Activated naive CD4-positive, alpha-beta T cell treated with anti-CD3 and anti-CD28 coated beads for 36 hours (primary cell): Measurements from ENCODE around the gene TAPT1. TPM values are rescaled to one million over a fixed set of nuclear protein-coding genes. Genes with fewer than 3 reads are reported as not detected.

Experiments
- CTCF ChIA-PET: fragments of 350-600 bp; sonication (Branson Sonifier 250); formaldehyde crosslinking; loops from one replicate; lab custom pipeline; 2021; ENCODE audit warnings: antibody characterized with exemption; lab: Charles Lee
- DNase-seq: peaks from one replicate; pipeline ENCODE4 v3.0.0-alpha.2; 2020
- H3K27ac Mint-ChIP-seq: one replicate; pipeline ENCODE4 v1.8.0; 2021; ENCODE audit warnings: mild to moderate bottlenecking, mixed read lengths
- H3K27me3 Mint-ChIP-seq: one replicate; pipeline ENCODE4 v1.8.0; 2021; ENCODE audit warnings: low read depth, mixed read lengths
- H3K36me3 Mint-ChIP-seq: one replicate; pipeline ENCODE4 v1.8.0; 2021; ENCODE audit warnings: low read depth, mixed read lengths
- H3K4me1 Mint-ChIP-seq: one replicate; pipeline ENCODE4 v1.8.0; 2021; ENCODE audit warnings: low read depth, mixed read lengths
- H3K4me3 Mint-ChIP-seq: one replicate; pipeline ENCODE4 v1.8.0; 2021; ENCODE audit warnings: mild to moderate bottlenecking, moderate library complexity, mixed read lengths
- H3K9me3 Mint-ChIP-seq: one replicate; pipeline ENCODE4 v1.8.0; 2021; ENCODE audit warnings: mixed read lengths
- intact Hi-C: fragments of 100-400 bp; cut with micrococcal nuclease; formaldehyde crosslinking; loops from one replicate; pipeline ENCODE4 v1.15.1; 2023
- total RNA-seq, 2 experiments: library from RNA; stranded (reverse); gene quantifications; one replicate each; pipeline ENCODE4 v1.2.3, GENCODE V29; 2021

Gene TAPT1
- total RNA-seq, 2 experiments from 2014 or later, result 48.6 to 48.9 TPM

GRCh38 chr4:16243285-16243684, 17.0 kb upstream of the TAPT1 start:
- intact Hi-C loops, result no loop called here
- no peaks in the 10 kb centered on the region for H3K9me3 Mint-ChIP-seq
- CTCF ChIA-PET, result interaction anchor here (1.4 kb wide), 1 partner anchor 38 kb away, joined by 6 read pairs; no protein-coding TSS in a partner anchor
- DNase-seq, result no peak
- H3K4me3 Mint-ChIP-seq, result no peak overlapping the region
- H3K4me1 Mint-ChIP-seq, result no peaks in the 10 kb centered on the region
- H3K27ac Mint-ChIP-seq, result no peak overlapping the region
- H3K36me3 Mint-ChIP-seq, result peaks cover 11% of the 10 kb centered on the region
- peaks cover 3% of the 10 kb centered on the region for H3K27me3 Mint-ChIP-seq

- CTCF ChIA-PET, result no interaction called here
- no peaks in the 10 kb centered on the region for H3K9me3 Mint-ChIP-seq
- H3K27ac Mint-ChIP-seq, result no peak overlapping the region
- intact Hi-C loops, result no loop called here
- H3K4me1 Mint-ChIP-seq, result no peaks in the 10 kb centered on the region
- H3K36me3 Mint-ChIP-seq, result peaks cover 5% of the 10 kb centered on the region
- H3K4me3 Mint-ChIP-seq, result no peak overlapping the region
- H3K27me3 Mint-ChIP-seq, result peaks cover 3% of the 10 kb centered on the region
- no peak for DNase-seq
Observed at GRCh38 chr4:16240300-16240699, 14.0 kb upstream of the TAPT1 start.

DNA sequence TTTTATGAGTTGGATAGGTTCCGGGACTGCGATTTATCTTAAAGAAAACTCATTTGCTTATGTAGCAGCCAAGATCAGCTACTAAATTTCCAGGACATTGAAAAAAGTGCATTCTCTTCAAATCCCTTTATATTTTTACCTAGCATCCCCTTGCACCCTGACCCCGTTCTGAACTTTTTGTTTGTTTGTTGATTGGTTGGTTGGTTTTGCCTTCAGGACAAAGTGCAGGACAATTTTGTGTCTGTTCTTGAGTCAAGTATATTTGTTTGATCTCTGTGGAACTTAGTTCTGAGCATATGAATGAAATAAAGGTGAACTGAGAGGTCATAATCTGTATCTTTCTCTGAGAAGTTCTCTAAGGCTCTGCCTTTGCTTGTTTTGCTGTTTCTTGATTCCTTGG, 12.8 kb upstream of the TAPT1 start:
- H3K27me3 Mint-ChIP-seq, result peaks cover 3% of the 10 kb centered on the region
- no peak overlapping the region for H3K4me3 Mint-ChIP-seq
- CTCF ChIA-PET, result no interaction called here
- H3K9me3 Mint-ChIP-seq, result no peaks in the 10 kb centered on the region
- no peaks in the 10 kb centered on the region for H3K4me1 Mint-ChIP-seq
- DNase-seq, result no peak
- intact Hi-C loops, result no loop called here
- H3K36me3 Mint-ChIP-seq, result peaks cover 5% of the 10 kb centered on the region
- H3K27ac Mint-ChIP-seq, result no peak overlapping the region

DNA sequence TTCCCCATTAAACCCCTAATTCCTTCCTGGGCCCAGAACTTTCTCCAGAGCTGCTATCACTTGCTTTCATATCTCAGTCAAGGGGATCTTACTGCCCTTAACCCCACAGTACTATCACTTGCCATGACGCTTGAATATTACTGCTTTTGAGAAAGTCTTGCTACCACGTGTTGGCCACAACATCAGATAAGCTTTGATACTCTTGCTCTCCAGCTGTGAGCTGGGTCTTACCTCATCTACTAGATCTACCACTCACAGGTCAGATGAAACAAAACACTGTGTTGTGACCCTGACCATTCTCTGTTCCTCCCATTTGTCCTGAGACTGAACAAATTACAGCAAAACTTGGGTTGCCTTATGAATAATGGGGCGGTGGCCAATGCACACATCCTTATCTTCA, 12.1 kb upstream of the TAPT1 start:
- H3K4me1 Mint-ChIP-seq, result no peaks in the 10 kb centered on the region
- CTCF ChIA-PET, result no interaction called here
- intact Hi-C loops, result no loop called here
- no peak overlapping the region for H3K4me3 Mint-ChIP-seq
- H3K27ac Mint-ChIP-seq, result no peak overlapping the region
- no peak for DNase-seq
- no peaks in the 10 kb centered on the region for H3K9me3 Mint-ChIP-seq
- H3K27me3 Mint-ChIP-seq, result peaks cover 3% of the 10 kb centered on the region
- H3K36me3 Mint-ChIP-seq, result peaks cover 5% of the 10 kb centered on the region

GRCh38 chr4:16237715-16238114, 11.4 kb upstream of the TAPT1 start:
- no peaks in the 10 kb centered on the region for H3K4me1 Mint-ChIP-seq
- peaks cover 3% of the 10 kb centered on the region for H3K27me3 Mint-ChIP-seq
- H3K36me3 Mint-ChIP-seq, result no peaks in the 10 kb centered on the region
- CTCF ChIA-PET, result no interaction called here
- H3K9me3 Mint-ChIP-seq, result no peaks in the 10 kb centered on the region
- no peak for DNase-seq
- intact Hi-C loops, result no loop called here
- H3K4me3 Mint-ChIP-seq, result no peak overlapping the region
- H3K27ac Mint-ChIP-seq, result no peak overlapping the region

GRCh38 chr4:16236402-16237023, 10.2 kb upstream of the TAPT1 start:
- Mint-ChIP-seq H3K36me3 (no peaks in the 10 kb centered on the region), H3K27me3 (peaks cover 3% of the 10 kb centered on the region), H3K4me1 (peaks cover 10% of the 10 kb centered on the region), H3K27ac (no peak overlapping the region), H3K4me3 (no peak overlapping the region), H3K9me3 (no peaks in the 10 kb centered on the region)
- CTCF ChIA-PET, result interaction anchor here (0.9 to 1.5 kb wide), 3 partner anchors 22 to 356 kb away, joined by 3 to 6 read pairs (median 3); no protein-coding TSS in a partner anchor
- intact Hi-C loops, result no loop called here
- DNase-seq, result no peak

DNA sequence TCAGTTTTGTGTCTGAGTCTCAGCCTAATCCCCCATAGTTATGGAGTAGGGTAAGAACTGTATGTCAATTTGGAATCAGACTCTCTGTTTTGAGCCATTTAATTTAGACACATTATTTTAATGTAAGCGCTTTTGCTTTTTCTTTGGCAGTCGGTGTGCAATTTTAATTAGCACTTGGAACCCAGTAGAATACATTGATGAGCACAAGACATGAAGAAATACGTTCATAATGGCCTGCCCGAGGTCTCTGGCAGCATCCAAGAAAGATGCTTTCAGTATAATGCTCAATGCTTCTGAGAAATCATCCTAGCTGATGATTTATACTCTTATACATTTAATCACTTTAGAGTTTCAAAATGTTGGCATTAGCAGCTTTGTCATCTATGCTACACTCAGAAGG, 8.9 kb upstream of the TAPT1 start:
- intact Hi-C loops, result no loop called here

GRCh38 chr4:16233569-16234177, 7.4 kb upstream of the TAPT1 start:
- H3K4me1 Mint-ChIP-seq, result peaks cover 29% of the 10 kb centered on the region
- H3K9me3 Mint-ChIP-seq, result no peaks in the 10 kb centered on the region
- no peak overlapping the region for H3K4me3 Mint-ChIP-seq
- intact Hi-C loops, result no loop called here
- no peak for DNase-seq
- H3K27me3 Mint-ChIP-seq, result no peaks in the 10 kb centered on the region
- H3K27ac Mint-ChIP-seq, result no peak overlapping the region
- no peaks in the 10 kb centered on the region for H3K36me3 Mint-ChIP-seq
- CTCF ChIA-PET, result interaction anchor here (0.8 to 1.5 kb wide), 2 partner anchors 28 to 98 kb away, joined by 3 read pairs; no protein-coding TSS in a partner anchor

More for the DNA sequence above, 8.9 kb upstream of the TAPT1 start:
- H3K27ac Mint-ChIP-seq, result no peak overlapping the region
- no peaks in the 10 kb centered on the region for H3K9me3 Mint-ChIP-seq
- H3K36me3 Mint-ChIP-seq, result no peaks in the 10 kb centered on the region
- peaks cover 3% of the 10 kb centered on the region for H3K27me3 Mint-ChIP-seq
- H3K4me1 Mint-ChIP-seq, result peaks cover 22% of the 10 kb centered on the region
- CTCF ChIA-PET, result interaction anchor here (1.1 to 1.5 kb wide), 3 partner anchors 24 to 30 kb away, joined by 3 to 6 read pairs (median 6); no protein-coding TSS in a partner anchor
- DNase-seq, result no peak
- no peak overlapping the region for H3K4me3 Mint-ChIP-seq

GRCh38 chr4:16231570-16232245, 5.4 kb upstream of the TAPT1 start:
- Mint-ChIP-seq H3K9me3 (no peaks in the 10 kb centered on the region), H3K27ac (peak overlapping the region; percentile 50), H3K27me3 (no peaks in the 10 kb centered on the region), H3K36me3 (no peaks in the 10 kb centered on the region), H3K4me3 (peak overlapping the region; percentile 25), H3K4me1 (peaks cover 39% of the 10 kb centered on the region)
- CTCF ChIA-PET, result interaction anchor here (0.6 kb wide), 1 partner anchor 453 kb away, joined by 3 read pairs; no protein-coding TSS in a partner anchor
- DNase-seq, result no peak
- intact Hi-C loops, result no loop called here

GRCh38 chr4:16230308-16230707, 4.0 kb upstream of the TAPT1 start:
- peaks cover 39% of the 10 kb centered on the region for H3K4me1 Mint-ChIP-seq
- DNase-seq, result no peak
- intact Hi-C loops, result no loop called here
- H3K4me3 Mint-ChIP-seq, result no peak overlapping the region
- H3K9me3 Mint-ChIP-seq, result no peaks in the 10 kb centered on the region
- CTCF ChIA-PET, result no interaction called here
- H3K27me3 Mint-ChIP-seq, result no peaks in the 10 kb centered on the region
- H3K36me3 Mint-ChIP-seq, result no peaks in the 10 kb centered on the region
- H3K27ac Mint-ChIP-seq, result no peak overlapping the region

DNA sequence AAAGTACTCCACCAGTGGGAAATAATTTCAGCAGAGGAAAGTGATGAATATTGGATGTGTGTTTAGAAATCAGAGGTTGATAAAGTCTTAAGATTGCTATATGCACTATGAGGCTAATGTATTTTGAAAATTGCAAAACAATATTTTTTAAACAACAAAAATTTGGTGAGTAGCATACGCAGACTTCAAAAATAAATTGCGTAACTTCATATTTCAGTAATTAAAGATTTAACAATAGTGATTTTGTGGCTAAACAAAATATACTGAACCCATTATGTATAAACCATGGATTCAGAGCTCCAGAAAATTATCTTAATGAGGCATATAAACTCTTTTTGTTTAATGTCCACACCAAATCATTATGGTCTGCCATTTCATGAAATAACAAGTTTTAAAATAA, 3.3 kb upstream of the TAPT1 start:
- DNase-seq, result no peak
- H3K4me3 Mint-ChIP-seq, result no peak overlapping the region
- H3K27me3 Mint-ChIP-seq, result no peaks in the 10 kb centered on the region
- H3K27ac Mint-ChIP-seq, result no peak overlapping the region
- H3K9me3 Mint-ChIP-seq, result no peaks in the 10 kb centered on the region
- CTCF ChIA-PET, result no interaction called here
- intact Hi-C loops, result loop anchor here (5.0 to 10.0 kb wide), 7 partner anchors 432 to 1793 kb away; partner anchors contain the start of genes CPEB2, DCAF16, LCORL and MED28
- peaks cover 41% of the 10 kb centered on the region for H3K4me1 Mint-ChIP-seq
- H3K36me3 Mint-ChIP-seq, result no peaks in the 10 kb centered on the region

DNA sequence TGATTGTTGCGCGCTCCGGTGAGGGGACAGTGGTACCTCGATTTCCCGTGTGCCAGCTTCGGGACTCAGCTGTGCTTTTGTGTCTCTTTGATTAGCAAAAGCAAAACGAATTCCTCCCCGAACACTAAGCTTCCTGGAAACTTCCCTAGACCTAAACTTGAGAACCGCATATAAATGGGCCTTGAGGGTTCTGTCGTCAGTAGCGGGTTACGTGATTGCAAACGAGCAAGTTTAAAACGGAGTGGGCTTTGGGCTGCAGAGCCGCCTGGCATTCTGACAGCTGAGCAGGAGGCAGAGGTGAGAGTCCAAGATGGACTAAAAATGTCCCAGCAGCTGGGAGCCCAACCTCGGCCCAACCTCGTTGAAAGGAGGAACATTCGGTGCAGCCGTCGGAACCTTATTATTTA, 1.2 kb upstream of the TAPT1 start:
- Mint-ChIP-seq H3K36me3 (peaks cover 2% of the 10 kb centered on the region), H3K9me3 (no peaks in the 10 kb centered on the region), H3K27ac (peak overlapping the region; percentile 98), H3K4me3 (peak overlapping the region; percentile 91), H3K27me3 (no peaks in the 10 kb centered on the region), H3K4me1 (peaks cover 61% of the 10 kb centered on the region)
- peak; percentile 21 for DNase-seq
- CTCF ChIA-PET, result interaction anchor here (1.0 to 1.8 kb wide), 4 partner anchors 12 to 37 kb away, joined by 4 to 12 read pairs (median 4); no protein-coding TSS in a partner anchor
- intact Hi-C loops, result loop anchor here (2.0 to 10.0 kb wide), 11 partner anchors 31 to 1795 kb away; partner anchors contain the start of genes CPEB2, DCAF16, LCORL and MED28
